HG03066 (cell line): ENCODE data around the gene AMH.

ENCODE experiments used
- ATAC-seq: cut with Tn5 transposase; IDR thresholded peaks from one replicate; pipeline ENCODE4 v1.9.1; 2021; ENCODE audit warnings: low read depth; ENCODE audit not compliant: unreplicated experiment

AMH gene

DNA sequence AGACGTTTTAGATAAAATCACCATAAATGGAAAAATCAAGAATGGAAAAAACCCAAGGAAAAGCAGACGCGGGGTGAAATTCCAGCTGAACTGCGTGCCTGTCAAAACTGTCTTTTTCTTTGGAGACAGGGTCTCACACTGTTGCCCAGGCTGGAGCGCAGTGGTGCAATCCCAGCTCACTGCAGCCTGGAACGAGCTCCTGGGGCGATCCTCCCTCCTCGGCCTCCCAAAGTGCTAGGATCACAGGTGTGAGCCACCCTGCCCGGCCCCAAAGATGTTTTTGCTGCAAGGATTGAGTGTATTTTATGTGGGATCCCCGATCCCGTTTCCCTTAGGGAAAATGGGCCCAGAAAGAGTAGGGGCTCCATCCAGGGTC lies 33.7 kb downstream of the AMH start:
- no peak for ATAC-seq

DNA sequence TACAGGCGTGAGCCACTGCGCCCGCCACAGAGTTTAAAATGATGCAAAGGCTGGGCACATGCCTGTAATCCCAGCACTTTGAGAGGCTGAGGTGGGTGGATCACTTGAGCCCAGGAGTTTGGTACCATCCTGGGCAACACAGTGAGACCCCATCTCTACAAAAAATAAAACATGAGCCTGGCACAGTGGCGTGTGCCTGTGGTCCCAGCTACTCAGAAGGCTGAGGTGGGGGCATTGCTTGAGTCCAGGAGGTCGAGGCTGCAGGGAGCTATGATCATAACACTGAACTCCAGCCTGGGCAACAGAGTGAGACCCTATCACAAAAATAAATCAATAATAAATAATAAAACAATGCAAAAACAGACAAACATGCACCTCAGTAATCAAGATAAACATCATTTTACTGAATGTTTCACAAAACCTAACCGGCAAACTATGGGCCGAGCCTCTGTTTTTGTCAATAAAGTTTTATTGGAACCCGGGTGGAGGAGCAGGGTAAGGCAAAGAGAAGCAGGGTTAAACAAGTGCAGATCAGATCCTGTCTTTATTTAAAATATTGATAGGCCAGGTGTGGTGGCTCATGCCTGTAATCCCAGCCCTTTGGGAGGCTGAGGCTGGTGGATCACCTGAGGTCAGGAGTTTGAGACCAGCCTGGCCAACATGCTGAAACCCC lies 34.8 kb downstream of the AMH start:
- no peak for ATAC-seq

DNA sequence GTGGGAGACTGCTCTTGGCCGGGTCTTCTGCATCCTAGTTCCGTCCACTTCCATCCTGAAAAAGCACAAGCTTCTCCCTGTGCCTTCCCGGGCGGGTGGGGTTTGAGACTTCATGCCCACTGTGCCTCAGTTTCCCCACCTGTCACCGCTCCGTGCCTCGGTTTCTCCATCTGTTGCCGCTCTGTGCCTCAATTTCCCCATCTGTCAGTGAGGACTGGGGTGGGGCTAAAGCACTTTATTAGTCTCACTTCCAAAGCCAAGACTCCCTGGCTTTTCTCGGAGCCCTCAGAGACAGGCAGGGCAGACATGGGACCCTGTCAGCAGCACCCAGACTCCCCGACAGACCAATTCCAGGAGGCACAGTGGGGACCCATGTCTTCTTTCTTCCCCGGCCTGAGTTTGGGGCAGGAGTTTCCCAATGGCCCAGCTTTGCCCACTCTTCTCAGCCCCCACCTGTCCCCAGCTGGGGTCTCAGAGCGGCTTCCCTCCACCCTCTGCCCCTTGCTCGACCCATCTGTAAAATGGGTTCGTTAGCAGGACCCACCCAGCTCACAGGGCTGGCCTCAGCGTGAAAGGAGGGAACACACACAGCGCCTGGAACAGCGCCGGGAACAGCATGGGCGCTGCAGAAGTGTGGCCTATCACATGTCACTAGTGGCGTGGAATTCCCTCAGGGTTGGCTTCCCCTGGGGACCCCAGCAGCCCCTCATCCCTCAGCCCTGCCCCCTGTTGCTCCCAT lies 37.4 kb downstream of the AMH start:
- no peak for ATAC-seq

DNA sequence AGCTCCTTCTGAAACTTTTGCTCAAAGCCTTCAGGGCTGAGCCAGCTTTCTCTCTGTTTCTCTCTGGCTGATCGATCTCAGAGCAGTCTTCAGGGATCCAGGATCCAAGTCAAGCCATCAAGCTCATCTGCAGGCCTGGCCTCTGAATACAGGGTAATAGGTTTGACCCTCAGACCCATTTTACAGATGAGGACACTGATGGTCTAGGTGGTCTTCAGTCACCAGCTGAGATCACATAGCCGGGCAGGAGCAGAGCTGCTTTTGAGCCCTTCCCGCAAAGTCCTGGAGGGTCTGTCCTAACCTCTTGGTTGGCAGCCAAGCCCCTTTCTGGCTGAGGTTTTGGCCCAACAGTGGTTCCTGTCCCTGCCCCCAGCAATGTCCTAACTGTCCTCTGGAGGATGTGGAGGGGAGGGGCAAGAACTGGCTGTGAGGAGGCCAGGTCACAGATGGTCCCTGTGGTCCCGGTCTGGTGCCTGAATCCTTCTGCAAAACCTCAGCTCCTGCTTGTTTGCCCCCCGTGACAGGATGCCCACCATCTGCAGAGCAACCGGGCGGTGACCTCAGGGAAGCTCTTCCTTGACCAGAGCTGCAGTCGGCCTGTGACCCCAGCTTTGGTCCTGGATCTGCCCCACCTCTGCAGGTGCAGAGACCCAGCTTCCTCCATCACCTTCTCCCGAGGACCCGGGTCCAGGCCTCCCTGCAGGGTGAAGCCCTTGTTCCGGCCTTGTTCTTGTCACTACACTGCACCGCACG lies 38.6 kb downstream of the AMH start:
- ATAC-seq, result no peak

DNA sequence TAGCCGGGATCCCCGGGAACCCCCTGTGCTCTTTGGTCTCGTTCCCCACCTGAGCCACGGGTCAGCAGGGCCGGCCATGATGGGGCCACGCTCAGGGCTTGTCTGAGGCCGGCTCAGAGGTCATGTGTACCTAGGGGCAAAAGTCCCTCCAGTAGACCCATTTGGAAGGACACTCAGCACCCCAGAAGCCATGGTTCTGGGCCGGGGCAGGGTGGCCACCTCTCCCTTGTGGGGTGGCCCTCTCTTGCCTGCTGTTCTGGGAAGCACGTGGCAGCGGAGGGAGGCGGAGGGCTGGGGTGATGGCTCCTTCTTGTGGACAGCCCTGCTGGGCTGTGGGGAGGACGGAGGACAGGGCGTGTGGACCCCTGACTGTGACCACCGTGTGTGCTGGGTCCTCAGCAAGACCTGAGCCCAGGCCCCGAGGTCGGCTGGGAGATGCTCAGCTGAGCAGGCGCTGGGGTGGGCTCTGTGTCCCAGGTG lies 39.3 kb downstream of the AMH start:
- no peak for ATAC-seq

DNA sequence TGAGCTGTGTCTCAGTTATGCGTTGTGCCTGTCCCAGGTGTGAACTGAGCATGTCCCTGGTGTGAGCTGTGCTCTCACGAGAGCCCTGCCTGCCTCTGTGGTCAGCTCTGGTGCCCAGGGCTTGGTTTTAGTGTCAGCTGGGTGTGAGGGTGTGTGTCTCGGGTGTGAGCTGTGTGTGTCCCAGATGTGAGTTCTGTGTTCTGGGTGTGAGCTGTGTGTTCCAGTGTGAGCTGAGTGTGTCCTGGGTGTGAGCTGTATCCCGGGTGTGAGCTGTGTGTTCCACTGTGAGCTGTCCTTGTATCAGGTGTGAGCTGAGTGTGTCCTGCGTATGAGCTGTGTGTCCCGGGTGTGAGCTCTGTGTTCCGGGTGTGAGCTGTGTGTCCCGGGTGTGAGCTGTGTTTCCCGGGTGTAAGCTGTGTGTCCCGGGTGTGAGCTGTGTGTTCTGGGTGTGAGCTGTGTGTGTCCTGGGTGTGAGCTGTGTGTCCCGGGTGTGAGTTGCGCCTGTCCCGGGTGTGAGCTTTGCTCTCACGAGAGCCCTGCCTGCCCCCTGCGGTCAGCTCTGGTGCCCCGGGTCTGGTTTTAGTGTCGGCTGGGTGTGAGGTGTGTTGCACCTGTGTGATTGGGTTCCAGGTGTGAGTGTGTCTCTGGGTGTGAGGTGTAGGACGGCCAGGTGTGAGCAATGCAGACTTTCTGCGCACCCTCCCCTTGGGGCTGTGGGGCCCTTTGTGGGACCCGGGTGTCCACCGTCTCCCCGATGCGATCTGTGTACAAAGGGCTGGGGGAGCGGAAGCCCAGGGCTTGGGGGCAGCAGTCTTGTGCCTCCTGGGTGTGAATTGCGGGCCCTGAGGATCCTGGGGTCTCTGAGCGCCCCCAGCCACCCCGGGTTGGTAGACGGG lies 39.9 kb downstream of the AMH start:
- no peak for ATAC-seq

DNA sequence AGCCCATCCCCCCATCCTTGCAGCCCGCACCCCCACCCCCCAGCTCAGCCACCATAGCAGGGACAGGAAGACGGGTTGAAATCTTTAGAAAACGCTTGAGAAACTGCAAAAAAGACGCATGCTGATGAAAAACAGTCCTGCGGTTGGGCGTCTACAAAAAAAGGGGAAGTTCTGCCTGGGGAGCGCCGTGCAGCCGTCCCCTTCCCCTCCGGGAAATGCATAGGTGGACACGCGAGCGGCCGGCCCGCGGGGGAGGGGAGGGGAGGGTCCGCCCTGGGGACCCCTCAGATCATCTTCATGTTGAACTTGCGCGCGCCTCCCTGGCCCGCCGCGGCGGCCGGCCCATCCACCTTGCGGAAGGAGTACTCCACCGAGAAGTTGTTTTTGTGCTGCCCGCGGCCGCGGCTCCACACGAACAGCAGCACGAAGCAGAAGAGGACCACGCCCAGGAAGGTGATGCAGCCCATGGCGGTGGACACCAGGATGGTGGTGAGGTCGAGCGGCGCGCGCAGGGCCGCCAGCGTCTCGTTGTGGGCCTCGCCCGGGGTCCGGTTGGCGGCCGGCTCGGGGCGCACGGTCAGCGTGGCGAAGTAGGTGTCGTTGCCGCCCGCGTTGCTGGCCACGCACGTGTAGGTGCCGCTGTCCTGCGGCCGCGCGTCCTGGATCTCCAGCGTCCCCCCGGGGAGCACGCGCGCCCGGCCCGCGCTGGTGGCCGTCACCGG lies 40.8 kb downstream of the AMH start:
- no peak for ATAC-seq

DNA sequence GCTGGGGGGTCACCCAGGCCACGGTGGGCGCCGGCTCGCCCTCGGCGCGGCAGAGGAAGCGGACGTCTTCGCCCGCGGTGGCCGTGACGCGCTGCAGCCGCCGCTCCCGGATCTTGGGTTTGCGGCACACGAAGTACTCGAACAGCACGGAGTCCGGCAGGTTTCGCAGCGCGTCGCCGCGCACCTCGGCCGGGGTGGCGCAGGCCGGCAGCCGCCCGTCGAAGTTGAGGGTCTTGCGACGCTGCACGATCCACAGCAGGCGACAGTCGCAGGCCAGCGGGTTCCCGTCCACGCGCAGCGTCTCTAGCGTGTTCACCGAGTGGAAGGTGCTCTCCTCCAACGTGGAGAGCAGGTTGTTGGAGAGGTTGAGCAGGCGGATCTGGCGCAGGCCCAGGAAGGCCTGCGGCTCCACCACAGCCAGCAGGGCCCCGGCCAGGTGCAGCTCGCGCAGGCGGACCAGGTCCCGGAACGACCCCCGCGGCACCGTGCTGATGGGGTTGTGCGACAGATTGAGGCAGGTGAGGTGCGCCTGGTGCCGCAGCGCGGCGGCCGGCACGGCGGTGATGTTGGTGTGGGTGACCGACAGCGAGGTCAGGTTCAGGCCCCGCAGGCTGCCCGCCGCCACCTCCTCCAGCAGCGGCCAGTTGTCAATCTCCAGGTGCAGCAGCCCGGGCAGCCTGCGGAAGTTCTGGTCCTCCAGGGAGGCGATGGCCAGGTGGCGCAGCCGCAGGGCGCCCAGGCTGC lies 41.5 kb downstream of the AMH start:
- ATAC-seq, result no peak

DNA sequence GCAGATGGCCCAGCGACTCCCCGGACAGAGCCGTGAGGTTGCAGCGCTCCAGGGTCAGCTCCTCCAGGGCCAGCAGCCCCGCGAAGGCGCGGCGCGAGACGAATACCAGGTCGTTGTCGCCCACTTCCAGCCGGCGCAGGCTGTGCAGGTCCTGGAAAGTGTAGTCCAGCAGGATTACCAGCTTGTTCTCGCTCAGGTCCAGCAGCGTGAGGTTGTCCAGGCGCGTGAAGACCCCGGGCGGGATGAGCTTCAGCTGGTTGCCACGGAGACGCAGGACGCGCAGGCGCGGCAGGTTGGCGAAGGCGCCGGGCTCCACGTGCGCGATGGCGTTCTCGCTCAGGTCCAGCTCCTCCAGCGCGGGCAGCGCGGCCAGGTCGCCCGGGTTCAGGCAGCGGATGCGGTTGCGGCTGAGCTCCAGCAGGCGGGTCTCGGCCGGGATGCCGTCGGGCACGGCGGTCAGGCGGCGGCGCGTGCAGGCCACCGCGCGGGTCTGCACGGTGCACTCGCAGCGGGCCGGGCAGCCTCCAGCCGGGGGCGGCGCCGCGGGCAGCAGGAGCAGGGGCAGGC lies 42.1 kb downstream of the AMH start:
- ATAC-seq, result no peak

DNA sequence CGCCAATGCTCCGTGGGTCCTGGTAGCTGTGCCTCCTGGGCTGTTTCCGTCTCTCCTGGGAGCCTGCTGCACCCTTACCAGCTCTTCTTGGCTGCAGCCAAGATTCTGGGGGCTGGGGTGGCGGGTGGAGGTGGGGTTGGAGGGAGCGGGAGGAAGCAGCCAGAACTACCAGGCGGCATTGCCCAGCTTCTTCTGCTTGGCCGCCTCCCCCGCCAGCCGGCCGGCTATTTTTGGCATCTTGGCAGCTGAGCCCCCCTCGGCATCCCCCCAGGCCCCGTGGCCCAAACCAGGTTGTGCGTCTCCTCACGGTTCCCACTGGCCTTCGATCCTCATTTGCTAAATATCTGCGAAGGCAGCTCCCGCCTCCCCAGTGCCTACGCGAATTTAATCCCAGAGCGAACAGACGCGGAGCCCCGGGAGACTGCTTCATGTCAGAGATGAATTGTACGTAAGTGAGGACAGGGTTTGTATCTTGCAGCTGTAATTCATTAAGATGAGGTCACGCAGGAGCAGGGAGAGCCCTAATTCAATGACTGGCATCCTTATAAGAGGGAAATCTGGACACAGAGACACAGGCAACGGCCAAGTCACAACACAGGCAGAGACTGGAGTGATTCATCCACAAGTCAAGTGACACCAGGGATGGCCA lies 45.7 kb downstream of the AMH start:
- ATAC-seq, result no peak

DNA sequence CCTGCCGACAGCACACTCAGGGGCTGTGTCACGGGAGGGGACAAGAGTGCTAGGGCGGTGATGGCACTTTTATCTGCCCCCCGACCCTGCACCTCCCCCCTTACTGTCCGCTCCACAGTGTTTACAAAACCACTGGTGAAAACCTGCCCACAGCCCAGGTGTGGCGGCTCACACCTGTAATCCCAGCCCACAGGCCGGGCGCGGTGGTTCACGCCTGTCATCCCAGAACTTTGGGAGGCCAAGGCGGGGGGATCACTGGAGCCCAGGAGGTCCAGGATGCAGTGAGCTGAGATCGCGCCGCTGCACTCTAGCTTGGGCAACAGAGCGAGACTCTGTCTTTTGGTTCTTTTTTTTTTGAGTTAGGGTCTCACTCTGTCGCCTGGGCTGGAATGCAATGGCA lies 47.0 kb downstream of the AMH start:
- ATAC-seq, result no peak

DNA sequence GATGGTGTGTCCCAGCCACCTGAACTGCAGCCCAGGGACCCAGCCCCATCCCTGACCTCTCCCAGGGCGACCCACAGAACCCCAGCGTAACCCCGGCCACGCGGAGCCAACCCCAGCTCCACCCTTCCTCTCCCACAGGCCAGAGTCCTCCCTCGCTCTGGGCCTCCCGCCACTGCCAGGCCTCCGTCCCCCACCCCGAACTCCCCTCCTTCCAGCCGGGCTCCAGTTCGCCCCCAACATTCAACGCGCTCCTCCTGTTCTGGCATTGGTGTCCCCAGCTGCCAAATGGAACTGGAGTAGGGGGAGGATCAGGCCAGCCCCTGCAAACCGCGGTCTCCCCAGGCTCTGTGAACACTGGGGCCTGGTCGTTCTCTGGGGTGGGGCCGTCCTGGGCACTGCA lies 51.4 kb downstream of the AMH start:
- no peak for ATAC-seq
